A673 (cell line): Measurements from ENCODE around the gene FAM217B.

Experiments used
- CTCF ChIP-seq: fragments of 300-800, 200-600 bp; sonication (generic); conservative IDR thresholded peaks from 2 replicates; pipeline ENCODE4 v1.5.1; 2017; ENCODE audit warnings: low read depth, mild to moderate bottlenecking, antibody characterized with exemption, low read length, moderate library complexity, mixed read lengths
- EZH2 ChIP-seq: fragments of 200-600 bp; sonication (generic); IDR thresholded peaks from 2 replicates; pipeline ENCODE4 v1.6.1; 2017; ENCODE audit warnings: borderline replicate concordance, low read depth, mild to moderate bottlenecking, mixed read lengths, antibody characterized with exemption, low read length; ENCODE audit not compliant: poor library complexity, severe bottlenecking

GRCh38 chr20:59933296-59933848 lies 6.8 kb upstream of the FAM217B start, which contains the start of gene SYCP2:
- no peak for TF ChIP-seq CTCF
- no peak for TF ChIP-seq EZH2
